RWPE1 (cell line): ENCODE results near the gene SRSF8.

Experiments used
- CTCF ChIA-PET: fragments of 350-600 bp; sonication (Branson Sonifier 250); formaldehyde crosslinking; extraction: SDS; loops from one replicate; lab custom pipeline; 2021; lab: Yijun Ruan, JAX
- POLR2A ChIA-PET: fragments of 400-600 bp; formaldehyde crosslinking; extraction: SDS; loops from one replicate; lab custom pipeline; 2020; ENCODE audit warnings: antibody characterized with exemption; ENCODE audit not compliant: low non-redundant PET; lab: Yijun Ruan, JAX
- DNase-seq: peaks from one replicate; pipeline ENCODE4 v3.0.0; 2012; ENCODE audit warnings: low spot score
- H3K27ac ChIP-seq: fragments of 450-650 bp; 2 replicates; pipeline ENCODE4 v1.5.1; 2017
- TF ChIP-seq, protein P1 (sequence below): fragments of 450-650 bp; conservative IDR thresholded peaks from 2 replicates; pipeline ENCODE4 v1.5.1; 2017; ENCODE audit warnings: low read depth, mild to moderate bottlenecking

Gene SRSF8

DNA sequence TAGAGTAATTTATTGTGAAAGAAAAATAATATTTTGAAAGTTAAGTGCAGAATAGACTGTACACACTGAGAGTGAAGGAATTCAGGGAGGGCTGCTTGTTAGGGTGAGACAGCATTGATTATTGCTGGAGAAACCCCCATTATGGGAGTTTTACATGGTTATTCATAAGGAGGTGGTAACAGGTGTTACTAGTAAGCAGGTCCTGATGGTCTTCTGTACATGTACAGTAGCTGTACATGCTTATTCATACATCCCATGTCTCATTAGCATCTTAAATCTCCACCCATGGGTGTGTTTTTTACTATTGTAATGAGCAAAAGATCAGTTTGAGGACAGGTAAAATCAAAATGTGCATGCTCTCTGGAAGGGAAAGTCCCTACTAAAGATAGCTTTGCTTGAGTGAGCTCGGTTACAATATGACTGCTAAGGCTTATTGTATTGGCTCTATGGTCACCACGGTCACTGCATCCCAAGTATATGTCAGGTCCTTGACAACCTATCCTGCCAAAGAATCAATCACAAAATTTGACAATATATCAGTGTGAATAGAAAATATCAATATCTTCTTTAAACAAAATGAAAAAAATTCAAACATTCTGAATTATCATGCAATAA, 11.3 kb upstream of the SRSF8 start:
- H3K27ac ChIP-seq, result no peak overlapping the region
- POLR2A ChIA-PET, result no interaction called here
- CTCF ChIA-PET, result interaction anchor here (1.0 kb wide), 1 partner anchor 12 kb away, joined by 3 read pairs; no protein-coding TSS in a partner anchor
- TF ChIP-seq, protein P1, sequence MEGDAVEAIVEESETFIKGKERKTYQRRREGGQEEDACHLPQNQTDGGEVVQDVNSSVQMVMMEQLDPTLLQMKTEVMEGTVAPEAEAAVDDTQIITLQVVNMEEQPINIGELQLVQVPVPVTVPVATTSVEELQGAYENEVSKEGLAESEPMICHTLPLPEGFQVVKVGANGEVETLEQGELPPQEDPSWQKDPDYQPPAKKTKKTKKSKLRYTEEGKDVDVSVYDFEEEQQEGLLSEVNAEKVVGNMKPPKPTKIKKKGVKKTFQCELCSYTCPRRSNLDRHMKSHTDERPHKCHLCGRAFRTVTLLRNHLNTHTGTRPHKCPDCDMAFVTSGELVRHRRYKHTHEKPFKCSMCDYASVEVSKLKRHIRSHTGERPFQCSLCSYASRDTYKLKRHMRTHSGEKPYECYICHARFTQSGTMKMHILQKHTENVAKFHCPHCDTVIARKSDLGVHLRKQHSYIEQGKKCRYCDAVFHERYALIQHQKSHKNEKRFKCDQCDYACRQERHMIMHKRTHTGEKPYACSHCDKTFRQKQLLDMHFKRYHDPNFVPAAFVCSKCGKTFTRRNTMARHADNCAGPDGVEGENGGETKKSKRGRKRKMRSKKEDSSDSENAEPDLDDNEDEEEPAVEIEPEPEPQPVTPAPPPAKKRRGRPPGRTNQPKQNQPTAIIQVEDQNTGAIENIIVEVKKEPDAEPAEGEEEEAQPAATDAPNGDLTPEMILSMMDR, result no peak
- DNase-seq, result no peak

DNA sequence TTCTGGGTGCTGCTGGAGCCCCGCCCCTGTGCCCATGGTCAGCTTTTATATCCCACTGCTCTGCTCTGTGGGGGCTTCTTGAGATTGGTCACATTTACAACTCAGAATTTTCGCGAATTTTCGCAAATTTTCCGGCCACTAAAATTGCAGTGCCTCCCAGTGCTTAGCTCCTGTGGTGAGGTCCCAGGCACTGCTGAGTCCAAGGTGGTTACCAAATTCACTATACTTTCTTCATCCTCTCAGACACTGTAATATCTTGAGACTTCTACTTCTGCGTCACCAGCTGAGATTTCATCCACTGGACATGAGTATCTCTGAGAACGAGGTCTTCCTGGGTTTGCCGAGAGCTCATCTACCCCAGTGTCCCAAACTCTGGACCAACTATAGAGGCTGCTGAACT, 8.8 kb upstream of the SRSF8 start:
- ChIA-PET CTCF (no interaction called here), POLR2A (no interaction called here)
- no peak for DNase-seq
- no peak overlapping the region for H3K27ac ChIP-seq
- TF ChIP-seq, protein P1, result no peak

DNA sequence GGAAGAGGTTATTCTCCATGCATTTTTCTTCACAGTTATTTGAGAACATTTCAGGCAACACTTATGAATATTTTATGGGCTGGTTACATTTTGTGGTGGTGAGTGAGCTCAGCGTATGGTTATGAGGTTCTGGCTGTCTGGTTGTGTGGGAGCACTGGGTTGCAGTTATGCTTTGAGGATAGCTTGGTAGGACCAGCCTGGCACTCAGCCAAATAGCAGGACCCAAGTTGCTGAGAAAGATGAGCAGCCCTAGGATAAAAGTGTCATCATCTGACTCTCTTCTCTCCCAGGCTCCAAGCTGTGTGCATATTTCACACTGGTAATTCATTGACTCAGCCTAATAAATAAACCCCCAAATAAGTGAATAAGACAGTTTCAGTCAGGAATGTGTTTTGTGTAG, 8.1 kb upstream of the SRSF8 start:
- H3K27ac ChIP-seq, result no peak overlapping the region
- TF ChIP-seq, protein P1, result no peak
- DNase-seq, result no peak
- CTCF ChIA-PET, result no interaction called here
- POLR2A ChIA-PET, result no interaction called here

DNA sequence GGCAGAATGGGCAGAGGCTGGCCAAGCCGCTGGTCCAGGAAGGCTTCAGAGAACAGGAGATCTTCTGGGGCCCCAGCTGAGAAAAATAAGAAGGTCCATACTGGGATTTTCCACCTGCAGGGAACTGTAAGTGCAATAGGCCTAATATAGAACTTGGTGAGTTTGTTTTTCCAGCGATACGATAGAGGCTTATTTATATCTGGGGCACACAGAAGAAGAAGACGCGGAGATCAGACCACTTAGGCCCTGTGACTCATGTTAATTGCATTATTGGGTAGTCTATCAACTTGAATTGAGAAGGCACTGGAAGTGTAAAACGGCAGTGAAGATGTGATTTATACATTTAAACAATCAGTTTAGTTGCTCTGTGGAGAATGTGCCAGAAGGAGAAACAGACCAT, 7.7 kb upstream of the SRSF8 start:
- no peak overlapping the region for H3K27ac ChIP-seq
- no peak for DNase-seq
- TF ChIP-seq, protein P1, result no peak
- POLR2A ChIA-PET, result no interaction called here
- CTCF ChIA-PET, result no interaction called here

DNA sequence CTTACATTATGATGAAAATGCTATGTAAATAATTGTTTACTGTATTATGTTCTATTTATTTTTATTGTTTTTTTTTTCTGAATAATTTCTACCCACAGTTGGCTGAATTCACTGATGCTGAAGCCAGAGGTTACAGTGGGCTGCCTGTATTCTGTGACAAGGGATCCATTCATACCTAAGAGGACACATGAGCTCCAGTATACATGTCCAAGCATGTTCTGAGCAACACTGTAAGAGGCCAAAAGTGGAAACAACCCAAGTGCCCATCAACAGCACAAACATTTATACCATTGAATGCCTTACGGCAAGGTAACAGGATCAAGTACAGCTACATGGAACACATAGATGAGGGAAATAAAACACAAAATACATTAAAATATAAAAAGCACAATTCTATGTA, 1.4 kb upstream of the SRSF8 start:
- CTCF ChIA-PET, result no interaction called here
- POLR2A ChIA-PET, result no interaction called here
- DNase-seq, result no peak
- TF ChIP-seq, protein P1, result no peak
- no peak overlapping the region for H3K27ac ChIP-seq

DNA sequence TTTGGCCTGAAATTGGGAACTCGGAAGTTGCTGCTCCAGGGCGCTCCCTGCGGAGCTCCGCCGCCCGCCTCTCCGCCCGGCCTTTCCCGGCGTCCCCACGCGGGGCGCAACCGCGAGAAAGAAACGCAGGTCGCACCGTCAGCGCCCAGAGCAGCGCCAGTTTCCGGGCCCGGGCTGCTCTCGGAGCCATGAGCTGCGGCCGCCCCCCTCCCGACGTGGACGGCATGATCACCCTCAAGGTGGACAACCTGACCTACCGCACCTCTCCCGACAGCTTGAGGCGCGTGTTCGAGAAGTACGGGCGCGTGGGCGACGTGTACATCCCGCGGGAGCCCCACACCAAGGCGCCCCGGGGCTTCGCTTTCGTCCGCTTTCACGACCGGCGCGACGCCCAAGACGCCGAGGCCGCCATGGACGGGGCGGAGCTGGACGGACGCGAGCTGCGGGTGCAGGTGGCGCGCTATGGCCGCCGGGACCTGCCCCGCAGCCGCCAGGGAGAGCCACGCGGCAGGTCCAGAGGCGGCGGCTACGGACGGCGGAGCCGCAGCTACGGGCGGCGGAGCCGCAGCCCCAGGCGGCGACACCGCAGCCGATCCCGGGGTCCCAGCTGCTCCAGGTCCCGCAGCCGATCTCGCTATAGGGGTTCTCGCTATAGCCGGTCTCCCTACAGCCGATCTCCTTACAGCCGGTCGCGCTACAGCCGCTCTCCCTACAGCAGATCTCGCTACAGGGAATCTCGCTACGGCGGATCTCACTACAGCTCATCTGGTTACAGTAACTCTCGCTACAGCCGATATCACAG, 521 bp downstream of the SRSF8 start:
- TF ChIP-seq, protein P1, result peak; percentile 58
- ChIA-PET CTCF (interaction anchor here (0.6 to 1.2 kb wide), 7 partner anchors 11 to 169 kb away, joined by 3 to 5 read pairs (median 3); partner anchors contain the start of gene ENDOD1), POLR2A (interaction anchor here (0.6 to 1.8 kb wide), 9 partner anchors 15 to 506 kb away, joined by 3 to 6 read pairs (median 3); partner anchors contain the start of genes CWC15 and KDM4D)
- peak overlapping the region; percentile 92 for H3K27ac ChIP-seq
- peak; percentile 51 for DNase-seq
